HCT116 (cell line): ENCODE measurements around the gene NEMP1. TPM values are rescaled to one million over a fixed set of nuclear protein-coding genes. Genes with fewer than 3 reads are reported as not detected.

Source experiments
- ATAC-seq: fragments of 200-7000 bp; cut with Tn5 transposase; 2 replicates; pipeline ENCODE4 v1.9.1; 2020; ENCODE audit warnings: mild to moderate bottlenecking, moderate library complexity
- BruUV-seq: library from RNA; stranded (reverse); fragments of 400-500 nt; replicated peaks from 2 replicates; lab custom pipeline; 2021; lab: Mats Ljungman, UMichigan
- CTCF ChIA-PET: fragments of 300-600 bp; sonication (Branson Sonifier 250); formaldehyde crosslinking; loops from one replicate; lab custom pipeline; 2021; ENCODE audit warnings: antibody characterized with exemption; lab: Charles Lee
- POLR2A ChIA-PET: fragments of 300-600, 350-600 bp; sonication (Branson Sonifier 250); formaldehyde crosslinking; loops from one replicate; lab custom pipeline; 2021; ENCODE audit warnings: antibody characterized with exemption; lab: Charles Lee
- RAD21 ChIA-PET, 2 experiments: fragments of 300-600 bp; sonication (Branson Sonifier 250); formaldehyde crosslinking; loops; one replicate each; lab custom pipeline; 2023; ENCODE audit warnings: low total read pairs in 2 of 2; ENCODE audit not compliant: uncharacterized antibody in 2 of 2, unreplicated experiment in 2 of 2, low non-redundant PET in 1 of 2; lab: Charles Lee
- DNase-seq: peaks from one replicate; pipeline ENCODE4 v3.0.0-alpha.2; 2010; ENCODE audit warnings: low read depth, low spot score
- H2AFZ ChIP-seq: fragments of 200-600 bp; shearing (Covaris generic), sonication (generic); 2 replicates; pipeline ENCODE4 v1.6.1; 2017; ENCODE audit warnings: low read depth, mixed run types, mixed read lengths, antibody characterized with exemption, low read length; ENCODE audit not compliant: poor library complexity, severe bottlenecking
- H3K27ac ChIP-seq: 2 replicates; pipeline ENCODE4 v1.5.1; 2012; ENCODE audit warnings: low read depth, low read length
- H3K27me3 ChIP-seq: fragments of 200-600 bp; sonication (generic); 2 replicates; pipeline ENCODE4 v1.6.1; 2016; ENCODE audit warnings: mixed run types, low read length, mixed read lengths; ENCODE audit not compliant: insufficient read depth
- H3K36me3 ChIP-seq, 2 experiments: fragments of 200-500 bp in 1 of 2; fragments of 200-600 bp in 1 of 2; sonication (Bioruptor generic) in 1 of 2; sonication (generic) in 1 of 2; 2 replicates each; pipeline versions ENCODE4 v1.5.1 to v1.6.1; 2014 to 2016; ENCODE audit warnings: low read length in 2 of 2, inconsistent platforms in 1 of 2, mixed read lengths in 1 of 2, mixed run types in 1 of 2; ENCODE audit not compliant: insufficient read depth in 2 of 2, control insufficient read depth in 1 of 2
- H3K4me1 ChIP-seq, 2 experiments: fragments of 200-600 bp in 1 of 2; sonication (generic) in 1 of 2; 2 replicates each; pipeline versions ENCODE4 v1.5.1 to v1.6.1; 2012 to 2017; ENCODE audit warnings: low read length in 2 of 2, inconsistent platforms in 1 of 2, mild to moderate bottlenecking in 1 of 2, mixed read lengths in 1 of 2, mixed run types in 1 of 2, moderate library complexity in 1 of 2; ENCODE audit not compliant: insufficient read depth in 2 of 2, control insufficient read depth in 1 of 2
- H3K4me2 ChIP-seq: fragments of 200-600 bp; sonication (generic); 2 replicates; pipeline ENCODE4 v1.6.1; 2017; ENCODE audit warnings: mixed run types, low read length, mixed read lengths
- H3K4me3 ChIP-seq, 2 experiments: fragments of 200-600 bp in 1 of 2; sonication (generic) in 1 of 2; replicated peaks in 1 of 2; 2 replicates each; pipeline ENCODE4 v1.5.1; 2011 to 2016; ENCODE audit warnings: low read length in 2 of 2, control low read depth in 1 of 2, low read depth in 1 of 2, mild to moderate bottlenecking in 1 of 2, mixed read lengths in 1 of 2, mixed run types in 1 of 2
- H3K79me2 ChIP-seq: fragments of 200-600 bp; sonication (generic); 2 replicates; pipeline ENCODE4 v1.6.1; 2017; ENCODE audit warnings: mild to moderate bottlenecking, mixed run types, low read length, moderate library complexity, mixed read lengths; ENCODE audit not compliant: insufficient read depth
- H3K9ac ChIP-seq: fragments of 200-600 bp; sonication (generic); 2 replicates; pipeline ENCODE4 v1.6.1; 2016; ENCODE audit warnings: low read length, mixed read lengths
- H3K9me2 ChIP-seq: fragments of 200-600 bp; sonication (generic), shearing (Covaris generic); 2 replicates; pipeline ENCODE4 v1.6.1; 2017; ENCODE audit warnings: mixed run types, mild to moderate bottlenecking, moderate library complexity; ENCODE audit not compliant: insufficient read depth
- H3K9me3 ChIP-seq, 2 experiments: fragments of 200-500 bp in 1 of 2; fragments of 200-600 bp in 1 of 2; sonication (Bioruptor generic) in 1 of 2; sonication (generic) in 1 of 2; 2 replicates each; pipeline ENCODE4 v1.6.1; 2014 to 2017; ENCODE audit warnings: low read length in 2 of 2, mixed read lengths in 2 of 2, inconsistent platforms in 1 of 2, low read depth in 1 of 2, mild to moderate bottlenecking in 1 of 2, mixed run types in 1 of 2, moderate library complexity in 1 of 2; ENCODE audit not compliant: control insufficient read depth in 1 of 2, insufficient read depth in 1 of 2
- H4K20me1 ChIP-seq: fragments of 200-600 bp; sonication (generic), shearing (Covaris generic); 2 replicates; pipeline ENCODE4 v1.6.1; 2017; ENCODE audit warnings: mixed run types, mild to moderate bottlenecking, moderate library complexity; ENCODE audit not compliant: insufficient read depth
- CTCF ChIP-seq, 3 experiments: fragments of 200-600 bp in 1 of 3; sonication (generic) in 1 of 3; IDR thresholded peaks in 2 of 3; conservative IDR thresholded peaks in 1 of 3; 2 replicates each; pipeline ENCODE4 v1.5.1; 2012 to 2017; ENCODE audit warnings: low read depth in 2 of 3, low read length in 2 of 3, antibody characterized with exemption in 1 of 3, borderline replicate concordance in 1 of 3, control low read depth in 1 of 3, mild to moderate bottlenecking in 1 of 3, mixed read lengths in 1 of 3, mixed run types in 1 of 3, moderate library complexity in 1 of 3; ENCODE audit not compliant: insufficient read depth in 1 of 3
- EGR1 ChIP-seq: IDR thresholded peaks from 2 replicates; pipeline ENCODE4 v1.6.1; 2012; ENCODE audit warnings: low read depth
- ELF1 ChIP-seq: IDR thresholded peaks from 2 replicates; pipeline ENCODE4 v1.6.1; 2012; ENCODE audit warnings: low read depth, borderline replicate concordance
- EZH2 ChIP-seq: fragments of 200-600 bp; sonication (generic); IDR thresholded peaks from 2 replicates; pipeline ENCODE4 v1.6.1; 2017; ENCODE audit warnings: antibody characterized with exemption, mixed run types
- JUND ChIP-seq: IDR thresholded peaks from 2 replicates; pipeline ENCODE4 v1.6.1; 2012
- MAX ChIP-seq: IDR thresholded peaks from 2 replicates; pipeline ENCODE4 v1.6.1; 2012
- POLR2A ChIP-seq: IDR thresholded peaks from 2 replicates; pipeline ENCODE4 v1.7.0; 2011; ENCODE audit warnings: borderline replicate concordance; ENCODE audit not compliant: insufficient read depth, insufficient read length; ENCODE audit errors: extremely low read depth
- RAD21 ChIP-seq: IDR thresholded peaks from 2 replicates; pipeline ENCODE4 v1.6.1; 2012; ENCODE audit warnings: low read depth, mild to moderate bottlenecking
- TCF7L2 ChIP-seq: IDR thresholded peaks from 2 replicates; pipeline ENCODE4 v1.7.0; 2011; ENCODE audit warnings: borderline replicate concordance, inconsistent platforms; ENCODE audit not compliant: insufficient read depth, insufficient read length; ENCODE audit errors: extremely low read depth
- intact Hi-C: fragments of 100-400 bp; cut with micrococcal nuclease; formaldehyde crosslinking; loops from 2 replicates; pipeline ENCODE4 v1.10.0; 2022
- total RNA-seq: library from RNA; stranded (reverse); gene quantifications from one replicate; pipeline ENCODE4 v1.2.1, GENCODE V29; 2021; ENCODE audit not compliant: unreplicated experiment

The NEMP1 gene
- total RNA-seq, 1 experiment from 2014 or later, result 35.2 TPM

- ChIA-PET CTCF (interaction anchor here (5.3 kb wide), 1 partner anchor 102 kb away, joined by 26 read pairs; the partner anchor contains the start of gene STAT6), POLR2A (no interaction called here), RAD21 (no interaction called here)
- Histone ChIP-seq H3K9me2 (no peaks in the 10 kb centered on the region), H3K9ac (no peak overlapping the region), H3K36me3 (no peaks in the 10 kb centered on the region), H3K9me3 (no peaks in the 10 kb centered on the region), H3K4me2 (no peak overlapping the region), H2AFZ (no peak overlapping the region), H3K4me1 (peaks cover 4 to 21% of the 10 kb centered on the region in 2 experiments; a peak in 3 of 4 replicates), H3K27ac (no peak overlapping the region), H4K20me1 (no peaks in the 10 kb centered on the region), H3K79me2 (peaks cover 10% of the 10 kb centered on the region), H3K27me3 (peaks cover 21% of the 10 kb centered on the region; the same call in 1 of the 2 replicates), H3K4me3 (no peak overlapping the region)
- intact Hi-C loops, result loop anchor here (2.0 to 5.0 kb wide), 2 partner anchors 173 to 253 kb away; no protein-coding TSS in a partner anchor
- no peak for ATAC-seq
- no peak for TF ChIP-seq MAX
- TF ChIP-seq RAD21, result no peak
- TF ChIP-seq POLR2A, result no peak
- no peak for TF ChIP-seq ELF1
- no peak for TF ChIP-seq EZH2
- no peak for TF ChIP-seq EGR1
- no TSS peak for BruUV-seq
- DNase-seq, result no peak
Observed at GRCh38 chr12:57009949-57010626, 68.5 kb downstream of the NEMP1 start.

GRCh38 chr12:57008178-57008577 is 70.4 kb downstream of the NEMP1 start:
- no peak for ATAC-seq
- intact Hi-C loops, result loop anchor here (1.0 to 5.0 kb wide), 4 partner anchors 54 to 251 kb away; no protein-coding TSS in a partner anchor

More at GRCh38 chr12:57008178-57008577, 70.4 kb downstream of the NEMP1 start:
- no peak for TF ChIP-seq EGR1
- peak; percentile 65 to 93 (median 79) for TF ChIP-seq CTCF (IDR thresholded peaks at IDR 0.05 in 2 of 3, conservative IDR thresholded peaks at IDR 0.05 in 1 of 3; ENCODE audit: borderline replicate concordance in 1 of 3, insufficient read depth in 1 of 3, low read depth in 2 of 3, low read length in 2 of 3)
- peak; percentile 92 for TF ChIP-seq RAD21
- no peak for TF ChIP-seq EZH2
- TF ChIP-seq TCF7L2, result no peak
- TF ChIP-seq JUND, result no peak
- TF ChIP-seq, all 23 proteins: peak for 2
- H3K4me3 ChIP-seq, result no peak overlapping the region
- POLR2A ChIA-PET, result no interaction called here
- peaks cover 27% of the 10 kb centered on the region for H3K79me2 ChIP-seq
- RAD21 ChIA-PET, result interaction anchor here in 1 of 2 experiments (0.5 kb wide), 1 partner anchor 487 kb away, joined by 3 read pairs; the partner anchor contains the start of gene RBMS2
- H3K27ac ChIP-seq, result no peak overlapping the region
- H2AFZ ChIP-seq, result peak overlapping the region; percentile 14
- H4K20me1 ChIP-seq, result no peaks in the 10 kb centered on the region
- peaks cover 4 to 24% of the 10 kb centered on the region in 2 experiments; a peak in 3 of 4 replicates for H3K4me1 ChIP-seq
- no peak overlapping the region for H3K9ac ChIP-seq
- no peak overlapping the region for H3K4me2 ChIP-seq
- H3K9me3 ChIP-seq, result no peaks in the 10 kb centered on the region
- BruUV-seq, result no TSS peak
- H3K36me3 ChIP-seq, result peaks cover 4 to 13% of the 10 kb centered on the region in 2 experiments; a peak in 2 of 4 replicates
- H3K27me3 ChIP-seq, result peaks cover 4% of the 10 kb centered on the region; the same call in 1 of the 2 replicates
- DNase-seq, result peak; percentile 52
- CTCF ChIA-PET, result interaction anchor here (0.5 to 5.3 kb wide), 9 partner anchors 10 to 1010 kb away, joined by 3 to 26 read pairs (median 5); partner anchors contain the start of gene STAT6
- no peaks in the 10 kb centered on the region for H3K9me2 ChIP-seq
